H9 (cell line): ENCODE data around the gene BHLHE23. TPM values are rescaled to one million over a fixed set of nuclear protein-coding genes. Genes with fewer than 3 reads are reported as not detected.

ENCODE experiments used
- DNase-seq: peaks from one replicate; pipeline ENCODE4 v3.0.0-alpha.2; 2017
- H2AFZ ChIP-seq: one replicate; pipeline ENCODE4 v1.6.1; 2013; ENCODE audit warnings: mild to moderate bottlenecking, low read length, control low read depth, moderate library complexity
- H2AK5ac ChIP-seq: 2 replicates; pipeline ENCODE4 v1.6.1; 2013; ENCODE audit warnings: low read length, control low read depth, mixed read lengths; ENCODE audit not compliant: insufficient read length
- H2BK120ac ChIP-seq: one replicate; pipeline ENCODE4 v1.6.1; 2013; ENCODE audit warnings: low read depth, mild to moderate bottlenecking, low read length, control low read depth, inconsistent platforms; ENCODE audit not compliant: poor library complexity, severe bottlenecking
- H2BK12ac ChIP-seq: 2 replicates; pipeline ENCODE4 v1.6.1; 2013; ENCODE audit warnings: low read length, control low read depth, mixed read lengths, low read depth; ENCODE audit not compliant: insufficient read length
- H2BK15ac ChIP-seq: 2 replicates; pipeline ENCODE4 v1.6.1; 2013; ENCODE audit warnings: low read depth, low read length, control low read depth
- H2BK20ac ChIP-seq: one replicate; pipeline ENCODE4 v1.6.1; 2013; ENCODE audit warnings: low read depth, mild to moderate bottlenecking, low read length, control low read depth, inconsistent platforms; ENCODE audit not compliant: poor library complexity, severe bottlenecking
- H2BK5ac ChIP-seq: 2 replicates; pipeline ENCODE4 v1.6.1; 2013; ENCODE audit warnings: low read length, control low read depth, mixed read lengths; ENCODE audit not compliant: insufficient read length
- H3K14ac ChIP-seq: 2 replicates; pipeline ENCODE4 v1.6.1; 2013; ENCODE audit warnings: low read length, control low read depth; ENCODE audit not compliant: insufficient read depth
- H3K18ac ChIP-seq: 2 replicates; pipeline ENCODE4 v1.6.1; 2013; ENCODE audit warnings: low read depth, mild to moderate bottlenecking, mixed read lengths, low read length, control low read depth; ENCODE audit not compliant: insufficient read length
- H3K23ac ChIP-seq: 2 replicates; pipeline ENCODE4 v1.6.1; 2013; ENCODE audit warnings: low read length, control low read depth, mixed read lengths, low read depth; ENCODE audit not compliant: insufficient read length
- H3K23me2 ChIP-seq: 2 replicates; pipeline ENCODE4 v1.6.1; 2013; ENCODE audit warnings: low read depth, mild to moderate bottlenecking, mixed read lengths, low read length, control low read depth; ENCODE audit not compliant: insufficient read length, poor library complexity, severe bottlenecking
- H3K27ac ChIP-seq: 2 replicates; pipeline ENCODE4 v1.5.1; 2013; ENCODE audit warnings: low read length, control low read depth, mixed read lengths, low read depth; ENCODE audit not compliant: insufficient read length
- H3K27me3 ChIP-seq: 2 replicates; pipeline ENCODE4 v1.6.1; 2013; ENCODE audit warnings: low read length, control low read depth, inconsistent platforms; ENCODE audit not compliant: insufficient read depth
- H3K4ac ChIP-seq: 2 replicates; pipeline ENCODE4 v1.6.1; 2013; ENCODE audit warnings: low read depth, mild to moderate bottlenecking, control low read depth, inconsistent platforms, low read length, moderate library complexity
- H3K4me1 ChIP-seq: 2 replicates; pipeline ENCODE4 v1.6.1; 2013; ENCODE audit warnings: low read length, control low read depth, inconsistent platforms; ENCODE audit not compliant: insufficient read depth
- H3K4me2 ChIP-seq: 2 replicates; pipeline ENCODE4 v1.6.1; 2013; ENCODE audit warnings: low read length, control low read depth, mixed read lengths; ENCODE audit not compliant: insufficient read length, insufficient read depth
- H3K56ac ChIP-seq: 2 replicates; pipeline ENCODE4 v1.6.1; 2013; ENCODE audit warnings: low read depth, mild to moderate bottlenecking, mixed read lengths, low read length, control low read depth; ENCODE audit not compliant: insufficient read length
- H3K79me1 ChIP-seq: 2 replicates; pipeline ENCODE4 v1.6.1; 2013; ENCODE audit warnings: low read depth, mild to moderate bottlenecking, moderate library complexity, low read length, control low read depth, inconsistent platforms; ENCODE audit not compliant: insufficient read depth, poor library complexity, severe bottlenecking
- H3K79me2 ChIP-seq: 2 replicates; pipeline ENCODE4 v1.6.1; 2013; ENCODE audit warnings: low read length, control low read depth, inconsistent platforms; ENCODE audit not compliant: insufficient read depth
- H3K9ac ChIP-seq: 2 replicates; pipeline ENCODE4 v1.6.1; 2013; ENCODE audit warnings: low read length, control low read depth, mixed read lengths; ENCODE audit not compliant: insufficient read length; ENCODE audit errors: extremely low read depth
- H3K9me3 ChIP-seq: one replicate; pipeline ENCODE4 v1.6.1; 2013; ENCODE audit warnings: low read depth, low read length, inconsistent platforms; ENCODE audit not compliant: control insufficient read depth
- H3T11ph ChIP-seq: one replicate; pipeline ENCODE4 v1.6.1; 2013; ENCODE audit warnings: mild to moderate bottlenecking, low read length, control low read depth, inconsistent platforms
- H4K20me1 ChIP-seq: one replicate; pipeline ENCODE4 v1.6.1; 2013; ENCODE audit not compliant: control insufficient read depth, insufficient read length, insufficient read depth
- H4K5ac ChIP-seq: 2 replicates; pipeline ENCODE4 v1.6.1; 2013; ENCODE audit warnings: low read depth, mild to moderate bottlenecking, mixed read lengths, low read length, control low read depth; ENCODE audit not compliant: insufficient read length
- H4K8ac ChIP-seq: replicated peaks from 2 replicates; pipeline ENCODE4 v1.6.1; 2013; ENCODE audit warnings: low read length, control low read depth, mixed read lengths, low read depth; ENCODE audit not compliant: insufficient read length
- H4K91ac ChIP-seq: 2 replicates; pipeline ENCODE4 v1.6.1; 2013; ENCODE audit warnings: low read depth, mild to moderate bottlenecking, moderate library complexity, mixed read lengths, low read length, control low read depth; ENCODE audit not compliant: insufficient read length
- H3K27ac Mint-ChIP-seq, 3 experiments: 2 replicates in 2 of 3; 3 replicates in 1 of 3; pipeline ENCODE4 v1.8.0; 2020 to 2021; ENCODE audit warnings: mixed read lengths in 3 of 3, mild to moderate bottlenecking in 1 of 3, moderate library complexity in 1 of 3
- H3K27me3 Mint-ChIP-seq: 2 replicates; pipeline ENCODE4 v1.8.0; 2021; ENCODE audit warnings: low read depth, mild to moderate bottlenecking, moderate library complexity, mixed read lengths
- H3K36me3 Mint-ChIP-seq, 3 experiments: 2 replicates in 2 of 3; 3 replicates in 1 of 3; pipeline ENCODE4 v1.8.0; 2020 to 2021; ENCODE audit warnings: low read depth in 3 of 3, mixed read lengths in 3 of 3; ENCODE audit not compliant: insufficient read depth in 1 of 3
- H3K4me1 Mint-ChIP-seq, 2 experiments: 2 replicates each; pipeline ENCODE4 v1.8.0; 2020; ENCODE audit warnings: mixed read lengths in 2 of 2
- H3K4me3 Mint-ChIP-seq, 2 experiments: 2 replicates in 1 of 2; 3 replicates in 1 of 2; pipeline ENCODE4 v1.8.0; 2020 to 2021; ENCODE audit warnings: mild to moderate bottlenecking in 2 of 2, mixed read lengths in 2 of 2, moderate library complexity in 1 of 2
- H3K9me3 Mint-ChIP-seq, 2 experiments: 2 replicates in 1 of 2; 3 replicates in 1 of 2; pipeline ENCODE4 v1.8.0; 2020; ENCODE audit warnings: mild to moderate bottlenecking in 2 of 2, mixed read lengths in 2 of 2, moderate library complexity in 1 of 2
- WGBS: extraction: QIAGEN DNeasy Blood & Tissue Kit; methylation state at CpG from one replicate; pipeline ENCODE4 v1.1.7; 2013; ENCODE audit warnings: missing lambda C conversion rate, low lambda C conversion rate, mixed read lengths; ENCODE audit not compliant: insufficient read length; ENCODE audit errors: extremely low coverage; 5-methylcytosine and 5-hydroxymethylcytosine counted together
- total RNA-seq: library from RNA; stranded (reverse); gene quantifications from 2 replicates; pipeline ENCODE4 v1.2.1, GENCODE V29; 2021
- TF ChIP-seq, protein P1 (sequence below): fragments of 200-600 bp; sonication (generic); conservative IDR thresholded peaks from 3 replicates; pipeline ENCODE4 v1.8.0; 2021; ENCODE audit warnings: antibody characterized with exemption, mild to moderate bottlenecking

The BHLHE23 gene
- total RNA-seq, 1 experiment from 2014 or later, result 0.35 TPM

DNA sequence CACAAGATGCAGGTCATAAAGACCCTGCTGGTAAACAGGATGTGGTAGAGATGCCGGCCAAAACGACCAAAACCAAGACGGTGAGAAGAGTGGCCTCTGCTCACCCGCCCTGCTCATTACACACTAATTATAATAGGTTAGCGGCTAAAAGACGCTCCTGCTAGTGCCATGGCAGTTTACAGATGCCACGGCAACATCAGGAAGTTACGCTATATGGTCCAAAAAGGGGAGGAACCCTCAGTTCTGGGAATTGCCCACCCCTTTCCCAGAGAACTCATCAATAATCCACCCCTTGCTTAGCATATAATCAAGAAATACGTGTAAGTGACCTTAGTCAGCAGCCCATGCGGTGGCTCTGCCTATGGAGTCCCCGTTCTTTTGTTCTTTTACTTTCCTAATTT lies 17.6 kb downstream of the BHLHE23 start:
- Histone ChIP-seq H3K27me3 (no peaks in the 10 kb centered on the region), H2BK12ac (no peak overlapping the region), H2BK20ac (no peak overlapping the region), H4K20me1 (no peaks in the 10 kb centered on the region), H3K79me1 (no peaks in the 10 kb centered on the region), H3K56ac (no peak overlapping the region), H2AK5ac (no peak overlapping the region), H4K5ac (no peak overlapping the region), H3K9ac (no peak overlapping the region), H2BK120ac (no peak overlapping the region), H3K4me2 (no peak overlapping the region), H2BK5ac (no peak overlapping the region), H3K4me1 (peaks cover 6% of the 10 kb centered on the region; the same call in 1 of the 2 replicates), H2BK15ac (no peak overlapping the region), H3K14ac (no peak overlapping the region), H3K9me3 (no peaks in the 10 kb centered on the region), H4K91ac (no peak overlapping the region), H2AFZ (no peak overlapping the region), H3K4ac (no peak overlapping the region), H3T11ph (no peak overlapping the region), H3K23me2 (no peaks in the 10 kb centered on the region), H4K8ac (no peak overlapping the region), H3K23ac (no peak overlapping the region), H3K27ac (no peak overlapping the region), H3K79me2 (no peaks in the 10 kb centered on the region), H3K18ac (no peak overlapping the region)
- peaks cover 14 to 27% of the 10 kb centered on the region in 2 experiments for H3K4me1 Mint-ChIP-seq
- H3K9me3 Mint-ChIP-seq, result no peaks in the 10 kb centered on the region; a peak in 1 of 5 replicates
- TF ChIP-seq, protein P1, sequence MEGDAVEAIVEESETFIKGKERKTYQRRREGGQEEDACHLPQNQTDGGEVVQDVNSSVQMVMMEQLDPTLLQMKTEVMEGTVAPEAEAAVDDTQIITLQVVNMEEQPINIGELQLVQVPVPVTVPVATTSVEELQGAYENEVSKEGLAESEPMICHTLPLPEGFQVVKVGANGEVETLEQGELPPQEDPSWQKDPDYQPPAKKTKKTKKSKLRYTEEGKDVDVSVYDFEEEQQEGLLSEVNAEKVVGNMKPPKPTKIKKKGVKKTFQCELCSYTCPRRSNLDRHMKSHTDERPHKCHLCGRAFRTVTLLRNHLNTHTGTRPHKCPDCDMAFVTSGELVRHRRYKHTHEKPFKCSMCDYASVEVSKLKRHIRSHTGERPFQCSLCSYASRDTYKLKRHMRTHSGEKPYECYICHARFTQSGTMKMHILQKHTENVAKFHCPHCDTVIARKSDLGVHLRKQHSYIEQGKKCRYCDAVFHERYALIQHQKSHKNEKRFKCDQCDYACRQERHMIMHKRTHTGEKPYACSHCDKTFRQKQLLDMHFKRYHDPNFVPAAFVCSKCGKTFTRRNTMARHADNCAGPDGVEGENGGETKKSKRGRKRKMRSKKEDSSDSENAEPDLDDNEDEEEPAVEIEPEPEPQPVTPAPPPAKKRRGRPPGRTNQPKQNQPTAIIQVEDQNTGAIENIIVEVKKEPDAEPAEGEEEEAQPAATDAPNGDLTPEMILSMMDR, result no peak
- H3K36me3 Mint-ChIP-seq, result no peaks in the 10 kb centered on the region
- peaks cover 34% of the 10 kb centered on the region for H3K27me3 Mint-ChIP-seq
- H3K27ac Mint-ChIP-seq, result 0 out of 7 replicates have a peak overlapping the region, but pooled peaks of 1 of the 3 experiments have one; percentile 28
- WGBS, result no CpG with 5 or more reads among the region's 11 CpGs
- H3K4me3 Mint-ChIP-seq, result no peak overlapping the region
- no peak for DNase-seq
